GM12892 (cell line): ENCODE measurements around the gene CARD9.
A peak's percentile ranks its signal among the peaks of the same experiment; 100 is the strongest.

Source experiments
- DNase-seq: peaks from one replicate; pipeline ENCODE4 v3.0.0; 2011; ENCODE audit not compliant: insufficient read length
- FAIRE-seq: peaks from 2 replicates; lab custom pipeline; 2011; peaks lifted over from hg19 to GRCh38; lab: Jason Lieb, UNC
- POLR2A ChIP-seq: IDR thresholded peaks from 2 replicates; pipeline ENCODE4 v1.6.1; 2011; ENCODE audit warnings: low read depth, low read length, control low read depth
- POLR2AphosphoS5 ChIP-seq: IDR thresholded peaks from 2 replicates; pipeline ENCODE4 v1.6.1; 2011; ENCODE audit warnings: low read depth, low read length, control low read depth
- TAF1 ChIP-seq: IDR thresholded peaks from 2 replicates; pipeline ENCODE4 v1.6.1; 2011; ENCODE audit warnings: low read depth, mild to moderate bottlenecking, control low read depth, low read length, borderline replicate concordance

Gene CARD9

GRCh38 chr9:136399176-136400037 lies 25.9 kb upstream of the CARD9 start:
- peak; percentile 46 for FAIRE-seq
- DNase-seq = peak; percentile 48
- no peak for TF ChIP-seq POLR2AphosphoS5
- TF ChIP-seq POLR2A = no peak
- no peak for TF ChIP-seq TAF1

- TF ChIP-seq POLR2AphosphoS5 = no peak
- no peak for TF ChIP-seq TAF1
- TF ChIP-seq POLR2A = no peak
- DNase-seq (no peak), FAIRE-seq (no peak)
These were observed 24.8 kb upstream of the CARD9 start for GRCh38 chr9:136398286-136398685.

GRCh38 chr9:136397643-136398042 lies 24.2 kb upstream of the CARD9 start:
- TF ChIP-seq TAF1 (no peak), POLR2A (no peak), POLR2AphosphoS5 (no peak)
- FAIRE-seq (no peak), DNase-seq (no peak)

DNA sequence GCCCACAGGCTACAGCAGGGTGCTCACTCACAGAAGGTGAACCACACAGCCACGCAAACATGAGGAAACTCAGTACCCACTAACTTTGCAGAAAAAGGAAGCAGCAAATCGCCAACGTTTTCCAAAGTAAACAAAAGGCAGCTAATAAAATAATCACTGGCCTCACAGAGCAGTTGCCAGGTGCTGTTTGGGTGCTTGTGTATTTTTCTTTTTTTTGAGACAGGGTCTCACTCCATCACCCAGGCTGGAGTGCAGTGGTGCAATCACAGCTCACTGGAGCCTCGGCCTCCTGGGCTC lies 22.7 kb upstream of the CARD9 start:
- DNase-seq = no peak
- no peak for FAIRE-seq
- TF ChIP-seq TAF1 = no peak
- TF ChIP-seq POLR2A = no peak
- no peak for TF ChIP-seq POLR2AphosphoS5

DNA sequence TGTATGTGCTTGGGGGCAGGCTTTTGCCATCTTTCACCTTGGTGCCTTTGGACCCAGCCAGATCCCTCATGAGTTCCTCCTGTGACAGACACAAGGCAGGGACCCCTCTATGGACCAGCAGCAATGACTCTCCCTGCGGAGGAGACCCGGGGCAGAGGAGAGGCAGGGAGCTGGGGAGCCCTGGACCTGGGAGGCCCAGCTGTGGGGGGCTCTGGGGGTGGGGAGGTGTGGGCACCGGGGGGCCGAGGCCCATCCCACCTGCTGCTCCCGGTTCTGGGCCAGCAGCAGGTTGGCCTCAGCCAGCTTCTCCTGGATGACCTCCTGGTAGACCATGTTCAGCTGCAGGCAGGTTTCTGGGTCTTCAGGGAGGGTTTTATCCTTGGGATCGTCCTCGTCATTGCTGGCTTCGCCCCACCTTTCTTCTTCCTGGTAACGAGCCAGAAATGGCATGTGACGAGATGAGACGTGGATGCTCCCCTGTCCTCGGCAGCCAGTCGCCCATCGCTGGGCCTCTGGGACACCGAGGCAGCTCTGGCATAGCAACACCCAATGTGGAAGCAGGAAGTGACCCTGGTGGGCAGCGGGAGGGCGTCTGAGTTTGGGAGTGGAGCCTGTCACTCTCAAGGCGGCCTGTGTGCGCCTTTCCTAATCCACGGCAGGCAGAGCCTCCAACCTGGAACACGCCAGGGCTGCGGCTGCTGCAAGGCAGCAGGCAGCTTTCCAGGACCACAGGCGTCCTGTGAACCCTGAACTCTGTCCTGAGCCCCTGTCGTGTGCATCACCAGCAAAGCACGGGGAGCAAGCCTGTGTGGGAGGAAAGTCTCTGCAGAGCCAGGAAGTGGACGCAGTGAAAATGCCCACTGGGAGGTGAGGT lies 22.1 kb upstream of the CARD9 start:
- no peak for FAIRE-seq
- TF ChIP-seq POLR2AphosphoS5 (no peak; the same call in 1 of the 2 replicates), TAF1 (no peak), POLR2A (no peak)

DNA sequence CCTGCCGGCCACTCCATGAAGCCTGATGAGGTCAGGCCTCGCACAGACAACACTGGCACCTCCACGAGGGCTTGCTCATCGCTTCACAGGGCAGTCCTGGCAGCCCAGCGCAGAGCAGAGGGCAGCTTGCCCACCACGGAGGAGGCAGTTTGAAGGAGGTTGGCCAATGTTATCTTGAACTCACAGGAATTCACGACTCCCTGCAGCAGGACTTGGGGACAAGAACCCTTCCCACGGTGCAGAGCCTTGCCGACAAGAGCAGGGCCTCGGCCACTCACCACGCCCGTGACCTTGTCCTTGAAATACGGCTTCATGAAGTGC lies 21.5 kb upstream of the CARD9 start:
- no peak for FAIRE-seq
- TF ChIP-seq TAF1 = no peak
- TF ChIP-seq POLR2AphosphoS5 = peak; percentile 22; the same call in 1 of the 2 replicates
- no peak; the same call in 1 of the 2 replicates for TF ChIP-seq POLR2A
- no peak for DNase-seq

More for the DNA sequence above, 22.1 kb upstream of the CARD9 start:
- no peak for DNase-seq

DNA sequence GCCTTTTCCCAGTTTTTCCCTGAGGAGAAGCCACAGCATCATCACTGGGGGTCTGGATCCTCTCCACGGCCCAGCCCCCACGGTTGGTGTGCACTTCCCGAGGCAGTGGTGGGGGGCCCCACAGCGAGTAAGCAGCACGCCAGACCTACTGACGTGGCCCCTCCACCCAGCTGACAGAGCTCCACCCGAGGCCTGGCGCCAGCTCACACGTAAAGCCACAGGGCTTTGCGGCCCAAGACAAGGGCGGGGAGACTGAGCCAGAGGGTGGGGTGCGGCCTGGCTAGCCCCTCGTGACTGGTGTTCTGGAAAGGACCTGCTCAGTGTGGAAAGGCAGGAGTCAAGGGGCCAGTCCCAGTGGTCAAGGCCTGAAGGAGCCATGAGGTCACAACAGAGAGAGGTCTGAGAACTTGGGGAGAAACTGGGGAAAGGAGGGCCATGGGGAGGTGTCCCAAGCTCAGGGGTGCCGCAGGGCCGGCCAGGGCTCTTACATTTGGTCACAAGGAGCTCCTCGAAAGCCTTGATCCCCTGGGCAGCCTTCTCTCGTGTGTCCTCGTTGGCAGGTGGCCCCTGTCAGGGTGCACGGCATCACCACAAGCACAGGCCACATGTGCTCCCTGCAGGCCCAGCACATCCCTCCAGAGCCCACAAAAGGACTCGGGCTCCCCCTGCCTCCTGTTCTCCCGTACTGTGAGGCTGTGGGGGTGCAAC lies 21.0 kb upstream of the CARD9 start:
- DNase-seq = no peak
- TF ChIP-seq POLR2A = no peak
- TF ChIP-seq TAF1 = no peak
- no peak for TF ChIP-seq POLR2AphosphoS5
- FAIRE-seq = no peak

DNA sequence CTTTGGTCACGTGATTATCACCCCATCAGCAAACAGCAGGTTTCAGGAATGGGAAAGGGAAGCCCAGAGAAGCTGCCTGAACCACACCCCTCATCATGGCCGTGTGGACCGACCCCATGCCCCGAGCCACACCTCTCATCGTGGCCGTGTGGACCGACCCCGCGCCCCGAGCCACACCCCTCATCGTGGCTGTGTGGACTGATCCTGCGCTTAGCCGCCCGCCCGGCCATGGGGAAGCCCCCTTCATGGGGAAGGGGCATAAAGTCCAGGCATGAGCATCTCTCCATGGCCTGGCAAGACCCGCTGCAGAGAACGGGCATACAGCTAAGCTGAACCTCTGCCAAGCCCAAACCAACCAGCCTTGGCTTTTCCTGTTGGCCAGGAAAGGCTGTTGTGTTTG lies 20.1 kb upstream of the CARD9 start:
- FAIRE-seq = no peak
- no peak for DNase-seq
- TF ChIP-seq TAF1 (no peak), POLR2AphosphoS5 (no peak; the same call in 1 of the 2 replicates), POLR2A (no peak)

GRCh38 chr9:136392538-136393449 lies 19.3 kb upstream of the CARD9 start:
- TF ChIP-seq POLR2AphosphoS5 = peak; percentile 47; the same call in 1 of the 2 replicates
- TF ChIP-seq TAF1 = no peak
- FAIRE-seq (no peak), DNase-seq (no peak)

DNA sequence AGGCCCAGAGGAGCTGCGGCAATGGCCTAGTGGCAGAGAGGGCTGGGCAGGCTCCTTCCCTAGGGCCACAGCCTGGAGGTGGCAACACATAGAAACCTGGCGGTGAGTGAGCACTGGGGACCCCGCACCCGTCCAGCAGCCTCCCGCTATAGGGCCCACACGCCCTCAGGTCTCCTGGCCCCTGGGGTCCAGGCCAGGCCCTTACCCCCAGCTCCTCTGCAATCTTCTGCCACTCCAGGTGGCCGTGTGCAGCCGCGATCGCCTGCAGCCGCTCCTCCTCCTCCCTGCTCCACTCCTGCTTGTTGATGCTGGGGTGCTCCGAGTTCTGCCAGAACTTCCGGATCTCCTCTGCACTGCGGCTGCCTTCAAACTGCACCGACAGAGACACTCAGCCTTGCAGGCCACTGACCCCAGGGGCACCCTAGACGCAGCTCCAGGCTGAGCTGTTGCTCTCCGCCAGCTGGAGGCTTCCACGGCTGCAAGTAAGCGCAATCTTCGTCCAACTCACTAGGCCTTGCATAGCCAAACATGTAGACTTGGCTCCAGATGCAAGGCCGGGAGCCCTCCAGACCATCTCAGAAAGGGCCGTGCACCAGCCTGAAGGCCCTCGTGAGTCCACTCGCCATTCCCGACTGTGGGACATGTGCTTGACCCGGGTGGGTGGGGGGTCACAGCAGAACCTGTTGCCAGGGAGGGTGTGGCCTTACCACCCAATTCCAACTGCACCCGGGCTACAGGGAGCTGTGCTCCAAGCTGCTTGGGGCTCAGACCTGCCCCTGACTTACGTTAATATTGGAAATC lies 18.5 kb upstream of the CARD9 start:
- no peak for FAIRE-seq
- no peak; the same call in 1 of the 2 replicates for TF ChIP-seq POLR2AphosphoS5
- no peak for TF ChIP-seq POLR2A
- no peak for TF ChIP-seq TAF1
- no peak for DNase-seq
